GM21447 (cell line): ENCODE data around the gene RNFT2.
A peak's percentile ranks its signal among the peaks of the same experiment; 100 is the strongest.

ENCODE experiments used
- ATAC-seq: cut with Tn5 transposase; IDR thresholded peaks from one replicate; pipeline ENCODE4 v1.9.1; 2021; ENCODE audit not compliant: unreplicated experiment

RNFT2 gene, protein sequence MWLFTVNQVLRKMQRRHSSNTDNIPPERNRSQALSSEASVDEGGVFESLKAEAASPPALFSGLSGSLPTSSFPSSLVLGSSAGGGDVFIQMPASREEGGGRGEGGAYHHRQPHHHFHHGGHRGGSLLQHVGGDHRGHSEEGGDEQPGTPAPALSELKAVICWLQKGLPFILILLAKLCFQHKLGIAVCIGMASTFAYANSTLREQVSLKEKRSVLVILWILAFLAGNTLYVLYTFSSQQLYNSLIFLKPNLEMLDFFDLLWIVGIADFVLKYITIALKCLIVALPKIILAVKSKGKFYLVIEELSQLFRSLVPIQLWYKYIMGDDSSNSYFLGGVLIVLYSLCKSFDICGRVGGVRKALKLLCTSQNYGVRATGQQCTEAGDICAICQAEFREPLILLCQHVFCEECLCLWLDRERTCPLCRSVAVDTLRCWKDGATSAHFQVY

DNA sequence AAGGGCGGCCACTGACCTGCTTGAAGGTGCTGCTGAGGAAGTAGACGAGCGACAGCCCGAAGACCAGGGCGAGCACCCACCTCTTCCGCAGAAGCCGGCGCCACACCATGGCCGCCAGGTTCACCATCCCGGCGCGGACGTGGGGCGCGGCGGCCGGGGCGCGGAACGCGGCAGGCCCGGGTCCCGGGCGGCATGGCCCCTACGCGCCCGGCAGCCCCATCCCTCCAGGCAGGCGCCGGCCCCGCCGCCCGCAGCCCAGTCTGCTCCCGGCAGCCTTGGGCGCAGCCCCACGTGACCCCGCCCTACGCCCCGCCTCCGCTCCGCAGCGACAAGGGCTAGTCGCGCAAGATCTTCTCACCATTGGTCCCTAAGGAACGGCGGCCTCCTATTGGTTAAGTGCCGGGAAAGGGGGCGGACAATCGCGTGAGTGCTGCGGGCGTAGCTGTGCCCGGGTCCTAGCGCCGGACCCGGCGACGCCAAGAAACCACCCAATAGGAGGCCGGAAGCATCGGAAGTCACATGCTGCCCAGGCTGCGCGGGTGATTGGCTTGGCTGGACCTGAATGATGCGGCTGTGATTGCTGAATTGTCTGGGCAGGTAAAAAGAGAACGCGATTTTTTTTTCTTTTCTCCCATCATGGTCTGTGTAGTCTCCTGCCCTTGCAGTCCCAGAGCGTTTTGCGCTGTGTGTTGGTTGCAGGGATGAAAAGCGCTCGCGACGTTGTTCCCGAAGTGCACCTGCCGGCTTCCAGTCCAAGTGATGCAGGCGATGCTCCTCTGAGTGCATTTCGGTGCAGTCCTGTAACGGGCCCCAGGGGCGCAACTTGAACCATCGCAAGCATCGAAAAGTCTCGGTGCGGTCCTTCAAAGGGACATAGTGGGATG, at the start of gene RNFT2, which contains the start of gene SPRING1:
Gene RNFT2 (plus strand): TSS at position 542 of the 884 bp plus-strand sequence. CDS start 2,183 bp downstream, outside the sequence.
Gene SPRING1 (minus strand): TSS at position 296 of the 884 bp plus-strand sequence. CDS start 169 bp downstream, at position 127.
- ATAC-seq, result peak; percentile 97

DNA sequence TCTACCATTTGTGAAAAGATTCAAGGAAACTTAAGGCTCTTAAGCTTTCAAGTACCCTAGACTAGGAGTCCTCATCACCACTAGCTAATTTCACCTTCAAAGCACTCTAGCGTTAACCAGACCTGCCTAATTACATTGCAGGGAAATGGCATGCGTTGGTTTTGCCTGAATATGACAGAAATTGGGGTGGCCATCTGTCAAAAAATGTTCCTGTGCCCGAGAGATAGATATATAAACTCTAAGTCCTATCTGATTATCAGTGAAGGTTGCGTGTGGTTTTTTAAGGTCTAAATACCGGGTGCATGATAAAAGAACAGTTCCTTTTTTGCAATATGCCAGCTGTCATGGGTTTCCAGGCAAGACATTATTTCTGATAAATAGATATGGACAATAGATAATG, 48.6 kb upstream of the RNFT2 start:
- no peak for ATAC-seq

DNA sequence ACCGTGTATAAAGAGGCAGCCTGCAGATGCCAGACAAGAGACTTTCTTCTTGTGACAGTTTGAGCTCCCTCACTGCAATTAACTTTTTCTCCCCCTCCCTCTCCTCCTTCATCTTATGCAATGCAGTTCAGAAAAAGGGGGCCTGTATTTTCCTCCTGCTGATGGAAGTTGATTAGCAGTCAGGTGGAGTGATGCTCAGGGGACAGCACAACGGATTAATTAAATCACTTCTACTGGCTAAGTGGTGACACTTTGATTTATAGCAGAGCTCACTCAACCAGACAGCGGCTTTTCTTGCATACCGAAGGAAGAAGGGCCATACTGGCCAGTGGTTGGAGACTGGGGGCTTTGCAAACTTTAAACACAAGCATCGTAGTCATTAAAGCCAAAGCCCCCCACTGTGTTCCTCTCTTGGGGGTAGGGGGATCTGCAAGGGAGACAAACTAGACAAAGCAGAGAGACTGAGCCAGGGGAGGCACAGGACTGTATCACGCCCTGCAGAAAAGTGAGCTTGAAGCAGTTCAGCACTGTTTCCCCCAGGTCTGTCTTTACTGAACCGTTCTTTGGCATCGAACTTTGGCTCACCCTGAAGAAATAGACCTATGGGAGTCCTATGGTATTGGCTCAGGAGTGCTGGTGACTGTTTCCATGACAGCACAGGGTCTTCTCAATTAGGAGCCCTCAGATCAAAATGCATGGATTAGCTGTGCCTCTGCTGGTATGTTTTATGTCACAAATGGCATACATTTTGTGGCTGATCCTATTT, 48.0 kb upstream of the RNFT2 start:
- ATAC-seq, result no peak

DNA sequence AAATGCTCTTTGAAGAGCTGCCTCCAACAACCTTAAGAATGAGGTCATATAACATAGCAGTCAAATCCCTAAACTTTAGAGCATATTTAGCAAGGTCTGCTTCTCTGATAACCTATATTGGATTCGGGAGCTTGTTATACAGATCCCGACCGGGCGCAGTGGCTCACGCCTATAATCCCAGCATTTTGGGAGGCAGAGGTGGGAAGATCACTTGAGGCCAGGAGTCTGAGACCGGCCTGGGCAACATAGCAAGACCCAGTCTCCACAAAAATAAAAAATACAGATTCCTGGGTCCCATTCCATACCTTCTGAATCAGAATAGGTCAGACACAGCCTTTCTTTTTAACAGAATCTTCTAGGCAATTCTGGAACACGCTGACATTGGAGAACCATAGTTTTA, 46.9 kb upstream of the RNFT2 start:
- ATAC-seq, result no peak

DNA sequence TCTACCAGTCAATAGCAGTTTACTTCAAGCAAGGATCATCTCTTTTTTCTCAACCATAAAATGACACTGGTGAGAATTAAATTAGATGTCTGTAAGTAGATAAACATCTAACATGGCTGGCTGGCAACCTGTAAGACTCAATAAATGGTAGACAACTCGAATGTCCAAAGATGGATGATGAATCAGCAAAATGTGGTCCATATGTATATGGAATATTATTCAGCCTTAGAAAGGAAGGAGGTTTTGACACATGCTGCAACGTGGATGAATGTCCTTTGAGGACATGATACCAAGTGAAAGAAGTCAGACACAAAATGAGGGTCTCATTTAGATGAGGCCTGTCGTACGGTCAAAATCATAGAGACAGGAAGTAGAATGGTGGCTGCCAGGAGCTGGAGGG, 46.5 kb upstream of the RNFT2 start:
- no peak for ATAC-seq

DNA sequence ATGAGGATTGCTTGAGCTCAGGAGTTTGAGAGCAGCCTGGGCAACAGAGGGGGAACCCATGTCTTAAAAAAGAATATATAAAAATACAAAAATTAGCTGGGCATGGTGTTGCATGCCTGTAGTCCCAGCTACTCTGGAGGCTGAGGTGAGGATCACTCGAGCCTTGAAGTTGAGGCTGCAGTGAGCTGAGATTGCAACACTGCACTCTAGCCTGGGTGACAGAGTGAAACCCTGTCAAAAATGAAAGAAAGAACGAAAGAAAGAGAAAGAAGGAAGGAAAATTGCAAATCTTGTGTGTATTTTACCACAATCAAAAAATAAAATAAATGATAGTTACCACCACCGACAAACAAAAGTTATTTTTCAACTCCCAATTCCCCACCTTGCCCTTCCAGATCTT, 45.5 kb upstream of the RNFT2 start:
- ATAC-seq, result no peak

DNA sequence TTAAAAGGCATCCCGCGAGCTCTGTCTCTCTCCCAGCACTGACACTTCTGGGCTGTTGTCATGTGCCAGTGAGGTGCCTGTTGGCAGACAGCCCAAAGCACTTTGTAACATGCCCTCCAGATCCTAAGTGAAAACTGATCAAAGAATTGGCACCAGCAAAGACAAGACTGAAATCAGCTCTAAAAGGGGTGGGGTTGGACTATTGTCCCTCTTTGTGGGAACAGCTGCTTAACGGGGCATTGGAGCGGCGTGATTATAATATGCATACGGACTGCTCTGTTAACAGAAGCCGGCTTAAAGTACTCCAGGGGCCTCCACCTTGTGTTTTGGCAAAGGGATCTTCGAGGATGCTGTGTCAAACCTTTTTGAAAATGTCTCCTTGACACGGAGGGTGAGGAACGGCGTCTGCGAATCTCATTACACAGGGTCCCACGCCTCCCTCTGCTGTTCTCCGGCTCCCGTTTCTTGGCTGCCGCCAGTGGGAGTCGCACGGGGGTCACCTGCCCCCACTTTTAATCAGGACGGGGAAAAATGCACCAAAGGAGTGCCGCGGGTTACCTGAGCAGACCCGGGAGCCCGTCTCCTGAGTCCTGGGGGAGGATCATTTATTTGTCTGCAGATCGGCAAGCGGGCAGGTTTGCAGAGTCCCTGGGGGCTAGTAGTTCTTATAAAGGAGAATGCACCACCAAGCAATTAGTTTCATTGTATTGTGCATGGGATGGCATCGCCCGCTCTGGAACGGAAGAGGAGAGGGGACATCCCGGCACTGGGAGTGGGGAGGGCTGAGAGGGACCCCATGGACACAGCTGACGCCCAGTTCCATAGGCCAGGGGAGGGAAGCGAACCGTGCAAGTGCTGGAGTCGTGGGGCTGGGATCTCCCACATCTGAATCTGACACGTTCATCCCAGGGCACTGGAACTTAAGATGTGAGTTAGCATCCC, 44.6 kb upstream of the RNFT2 start:
- no peak for ATAC-seq

DNA sequence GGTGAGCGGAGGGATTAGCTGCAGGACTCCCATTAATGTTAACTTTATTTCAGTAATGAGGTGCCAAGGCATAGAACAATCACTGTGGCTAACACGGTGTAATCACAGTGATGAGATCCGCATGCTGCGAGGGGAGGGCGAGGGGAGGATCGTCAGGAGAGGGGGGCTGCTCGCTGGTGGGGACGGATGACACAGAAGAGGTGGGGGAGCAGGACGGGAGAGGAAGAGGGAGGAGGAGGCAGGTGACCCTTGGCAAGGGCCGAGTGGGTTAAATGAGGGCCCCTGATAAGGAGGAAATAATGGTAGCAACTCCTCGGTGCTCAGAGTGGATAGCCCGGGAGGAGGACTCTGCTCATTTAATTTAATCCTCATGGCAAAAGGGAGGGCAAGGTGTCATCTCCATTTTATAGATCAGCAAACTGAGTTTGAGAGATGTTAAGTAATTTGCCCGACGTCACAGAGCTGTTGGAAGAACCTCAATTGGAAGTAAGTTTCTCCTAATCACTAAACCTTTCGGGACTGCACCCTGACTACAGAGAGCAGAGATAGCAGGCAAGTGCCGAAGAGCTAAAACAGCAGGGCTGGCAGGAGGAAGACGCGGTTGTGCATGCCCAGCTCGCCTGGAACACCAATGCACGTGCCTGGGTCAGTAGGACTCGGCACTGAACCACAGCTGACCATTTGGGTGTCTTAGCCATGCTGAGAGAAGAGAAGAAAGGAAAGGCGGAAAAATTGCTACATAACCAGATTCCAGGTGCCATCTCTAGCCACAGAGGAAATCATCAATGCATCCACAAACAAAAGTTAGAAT, 43.3 kb upstream of the RNFT2 start:
- no peak for ATAC-seq

DNA sequence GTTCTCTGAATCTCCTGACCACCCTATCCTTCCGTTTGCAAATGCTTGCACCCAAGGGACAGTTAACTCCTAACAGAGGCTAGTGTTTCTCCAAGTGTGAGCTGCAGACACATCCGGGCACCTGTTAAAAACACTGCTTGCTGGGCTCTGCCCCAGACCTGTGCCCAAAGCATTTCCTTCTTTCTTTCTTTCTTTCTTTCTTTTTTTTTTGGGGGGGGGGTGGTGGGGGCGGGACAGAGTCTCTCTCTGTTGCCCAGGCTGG, 42.7 kb upstream of the RNFT2 start:
- no peak for ATAC-seq

DNA sequence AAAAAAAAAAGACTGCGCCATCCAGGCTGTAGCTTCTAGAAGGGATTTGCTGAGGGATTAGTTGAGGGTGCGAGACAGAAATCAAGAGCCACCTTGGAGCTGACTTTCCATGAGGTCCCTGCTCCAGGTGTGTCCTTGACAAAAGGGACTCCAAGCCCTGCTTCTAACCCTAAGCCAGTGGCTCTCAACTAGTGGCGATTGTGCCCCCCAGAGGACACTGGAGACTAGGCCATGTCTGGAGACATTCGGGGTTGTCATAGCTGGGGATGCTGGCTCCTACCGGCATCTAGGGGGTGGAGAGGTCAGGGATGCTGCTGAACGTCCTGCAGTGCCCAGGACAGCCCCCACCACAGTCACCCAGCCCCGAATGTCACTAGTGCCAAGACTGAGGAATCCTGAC, 40.8 kb upstream of the RNFT2 start:
- no peak for ATAC-seq

DNA sequence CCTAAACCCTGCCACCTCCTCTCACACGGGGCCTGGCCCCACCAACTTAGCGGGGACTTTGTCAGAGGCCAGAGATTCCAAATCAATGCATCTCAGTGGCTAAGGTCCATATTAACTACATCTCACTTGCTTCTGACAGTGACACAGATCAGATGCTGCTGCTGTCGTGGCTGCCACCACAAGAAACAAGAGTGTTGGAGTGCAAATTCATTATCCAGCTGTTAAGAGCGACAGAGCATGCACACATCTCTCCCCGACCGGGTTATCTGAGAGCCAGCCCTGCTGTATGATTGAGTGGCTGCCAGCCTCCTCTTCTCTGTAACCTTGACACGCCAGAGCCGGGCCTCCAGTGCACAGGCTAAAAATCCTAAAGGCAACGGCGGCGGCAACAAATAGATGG, 40.4 kb upstream of the RNFT2 start:
- ATAC-seq, result no peak

DNA sequence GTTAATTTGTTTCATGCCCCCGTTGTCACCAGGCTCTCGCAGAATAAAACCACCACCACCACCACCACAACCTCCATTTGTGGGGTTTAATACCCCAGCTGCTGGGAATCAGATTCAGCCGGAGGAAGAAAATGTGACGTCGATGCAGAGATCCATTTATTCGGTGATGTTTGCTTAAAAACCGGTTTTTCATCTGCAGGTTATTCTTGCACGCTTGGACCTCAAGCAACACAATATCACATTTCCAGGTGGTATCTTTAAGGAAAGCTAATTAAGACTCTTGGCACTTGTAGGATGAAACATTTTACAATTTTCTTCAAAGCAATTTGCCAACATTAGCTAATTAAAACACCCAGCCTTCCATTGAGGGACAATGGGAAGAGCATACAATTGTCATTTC, 40.0 kb upstream of the RNFT2 start:
- ATAC-seq, result no peak

DNA sequence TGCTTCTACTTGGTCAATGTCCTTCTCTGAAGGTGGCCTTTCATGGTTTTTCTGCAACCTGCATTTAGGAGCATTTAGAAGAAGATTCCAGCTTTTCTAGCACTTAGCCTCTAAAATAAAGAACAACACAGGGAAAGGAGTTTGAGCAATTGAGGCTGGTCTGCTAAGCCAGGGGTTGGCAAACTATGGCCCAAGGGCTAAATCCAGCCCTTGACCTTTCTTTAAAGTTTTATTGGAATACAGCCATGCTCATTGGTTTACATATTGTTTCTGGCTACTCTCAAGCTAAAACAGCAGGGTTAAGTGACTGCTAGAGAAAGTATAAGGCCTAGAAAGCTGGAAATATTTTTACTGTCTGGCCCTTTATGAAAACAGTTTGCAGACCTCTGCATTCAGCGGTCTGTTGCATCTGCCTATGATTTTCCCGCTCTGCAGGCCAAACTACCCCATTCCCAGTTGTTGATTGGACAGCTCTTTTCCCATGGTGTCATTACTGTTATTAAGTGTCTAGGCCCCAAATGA, 39.5 kb upstream of the RNFT2 start:
- ATAC-seq, result no peak

DNA sequence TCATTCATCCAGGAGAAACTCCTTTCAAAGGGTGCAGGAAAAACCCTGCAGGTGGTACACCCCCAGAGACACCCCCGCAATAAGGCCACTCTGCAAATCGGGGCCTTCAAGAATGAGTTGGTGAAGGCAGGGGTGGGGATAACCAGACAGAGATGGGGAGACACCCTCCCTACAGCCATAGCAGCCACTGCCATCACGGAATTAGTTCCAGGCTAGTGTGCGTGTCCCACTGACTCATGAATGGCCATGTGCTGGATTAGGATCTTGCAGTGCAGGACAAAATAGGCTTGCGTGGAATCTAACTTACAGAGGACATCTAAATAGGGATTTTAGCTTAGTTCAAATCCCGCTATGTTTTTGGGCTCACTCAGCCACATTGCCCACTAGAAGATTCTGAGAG, 38.0 kb upstream of the RNFT2 start:
- ATAC-seq, result no peak

DNA sequence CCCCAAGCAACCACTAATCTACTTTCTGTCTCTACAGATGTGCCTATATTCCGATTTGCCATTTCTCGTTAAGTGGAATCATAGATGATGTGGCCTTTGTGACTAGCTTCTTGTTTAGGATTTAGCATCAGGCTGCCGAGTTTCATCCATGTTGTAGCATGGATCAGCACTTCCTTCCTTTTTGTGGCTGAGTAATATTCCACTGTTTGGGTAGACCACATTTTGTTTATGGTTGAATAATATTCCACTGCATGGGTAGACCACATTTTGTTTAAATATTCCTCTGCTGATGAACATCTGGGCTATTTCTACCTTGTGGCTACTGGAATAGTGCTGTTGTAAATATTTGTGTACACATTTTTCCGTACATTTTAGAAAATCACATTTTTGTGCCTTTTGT, 36.7 kb upstream of the RNFT2 start:
- ATAC-seq, result no peak

DNA sequence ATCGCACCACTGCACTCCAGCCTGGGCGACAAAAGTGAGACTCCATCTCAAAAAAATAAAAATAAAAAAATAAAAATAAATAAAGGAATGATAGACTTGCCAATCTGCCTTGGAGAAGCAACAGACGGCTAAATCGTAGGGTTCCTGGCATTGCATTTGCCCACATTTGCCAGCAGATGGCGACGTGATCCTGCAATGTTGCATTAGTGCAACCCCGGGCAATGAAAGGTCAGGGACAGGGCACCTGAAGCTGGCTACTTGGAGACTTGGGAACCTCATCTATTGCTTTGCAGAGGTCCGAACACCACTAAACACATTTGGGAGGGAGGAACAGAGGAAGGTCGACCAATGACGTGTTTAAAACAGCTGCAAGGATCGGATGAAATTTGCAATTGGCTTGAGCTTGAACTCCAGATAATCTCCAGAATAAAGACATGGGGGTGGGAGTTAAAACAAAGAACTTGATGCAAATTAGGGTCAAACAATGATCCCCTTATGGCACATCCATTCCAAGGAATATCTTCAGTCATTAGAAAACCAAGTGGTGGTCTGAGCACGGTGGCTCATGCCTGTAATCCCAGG, 34.8 kb upstream of the RNFT2 start:
- no peak for ATAC-seq

DNA sequence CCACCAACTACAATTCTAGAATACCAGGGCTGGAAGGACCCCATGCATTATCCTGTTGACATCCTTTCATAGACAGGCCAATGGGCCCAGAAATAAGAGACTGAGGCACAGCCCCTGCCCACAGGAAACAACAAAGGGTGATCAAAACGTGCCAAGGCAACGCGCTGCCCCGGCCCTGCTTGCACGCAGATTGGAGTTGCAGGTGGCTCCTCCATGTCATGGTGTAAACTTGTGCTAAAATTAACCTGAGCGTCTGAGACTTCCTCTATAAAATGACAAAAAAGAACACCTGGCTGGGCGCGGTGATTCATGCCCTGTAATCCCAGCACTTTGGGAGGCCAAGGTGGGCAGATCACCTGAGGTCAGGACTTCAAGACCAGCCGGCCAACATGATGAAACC, 30.4 kb upstream of the RNFT2 start:
- no peak for ATAC-seq

DNA sequence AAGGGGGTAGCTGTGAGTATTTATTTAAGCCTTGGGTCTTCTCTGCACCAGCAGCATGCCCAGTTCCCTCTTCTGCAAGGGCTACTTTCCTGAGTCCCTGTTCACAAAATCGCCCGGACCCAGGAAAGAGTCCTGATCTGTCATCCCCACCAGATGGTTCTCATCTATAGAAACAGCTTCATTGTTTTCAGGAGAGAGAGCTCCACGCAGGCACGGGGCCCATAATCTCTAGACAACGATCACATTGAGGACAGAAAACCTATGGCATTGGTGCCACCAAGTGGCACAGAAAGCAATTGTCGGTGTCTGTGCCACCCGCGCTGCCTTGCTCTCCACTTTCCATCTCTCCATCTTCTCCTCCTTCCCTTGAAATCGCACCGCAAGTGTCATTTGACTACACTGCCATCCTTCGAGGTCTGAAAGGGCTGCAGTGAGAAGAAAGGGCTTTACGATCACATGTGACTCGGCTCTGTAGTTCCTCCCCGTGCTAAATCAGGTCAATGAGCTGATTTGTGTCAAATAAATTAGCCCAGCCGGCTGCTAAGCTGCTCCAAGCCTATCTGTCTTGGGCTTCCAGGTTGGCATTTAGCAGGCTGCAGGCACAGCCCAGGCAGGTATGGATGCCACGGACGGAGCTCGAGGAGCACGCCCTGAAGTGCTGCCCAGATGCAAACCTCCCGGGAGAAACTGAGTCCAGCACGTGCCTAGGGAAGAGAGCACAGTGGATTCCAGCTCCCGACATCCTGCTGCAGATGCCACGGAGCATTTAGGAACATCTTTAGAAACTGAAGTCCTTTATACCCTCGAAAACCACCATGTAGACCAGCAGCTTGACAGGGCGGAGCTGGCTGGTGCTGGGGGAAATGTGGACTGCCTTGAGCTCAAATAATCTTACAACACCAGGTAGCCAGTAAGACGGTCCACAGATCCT, 29.0 kb upstream of the RNFT2 start:
- no peak for ATAC-seq
